OCI-LY3 (cell line): ENCODE results near the gene TIPIN.

Experiments used
- CTCF ChIP-seq: fragments of 200-600, 300-600 bp; sonication (generic); IDR thresholded peaks from 2 replicates; pipeline ENCODE4 v1.5.1; 2014; ENCODE audit warnings: antibody characterized with exemption, low read length, low read depth
- EZH2phosphoT487 ChIP-seq: fragments of 200-600 bp; shearing (Covaris generic); IDR thresholded peaks from 2 replicates; pipeline ENCODE4 v1.6.1; 2018; ENCODE audit warnings: antibody characterized with exemption, mixed run types, low read depth

GRCh38 chr15:66399276-66399675 is 42.8 kb upstream of the TIPIN start:
- no peak for TF ChIP-seq CTCF
- TF ChIP-seq EZH2phosphoT487 = no peak
